Epithelial cell of proximal tubule (primary cell): ENCODE data around the gene FNDC10. TPM values are rescaled to one million over a fixed set of nuclear protein-coding genes. Genes with fewer than 3 reads are reported as not detected.

Experiments used
- DNase-seq: peaks from one replicate; pipeline ENCODE4 v3.0.0-alpha.2; 2011; ENCODE audit warnings: low read depth
- H3K4me3 ChIP-seq: 2 replicates; pipeline ENCODE4 v1.5.1; 2011; ENCODE audit warnings: low read depth, mild to moderate bottlenecking, low read length
- total RNA-seq: library from RNA; depleted of rRNA; stranded (reverse); fragments of >200 nt; gene quantifications from 2 replicates; pipeline ENCODE4 v1.2.3, GENCODE V29; 2015
- TF ChIP-seq, protein P1 (sequence below): conservative IDR thresholded peaks from 2 replicates; pipeline ENCODE4 v1.5.1; 2012; ENCODE audit warnings: low read depth, mild to moderate bottlenecking, low read length

The FNDC10 gene
- total RNA-seq, 1 donor from 2014 or later, result 6.1 TPM

DNA sequence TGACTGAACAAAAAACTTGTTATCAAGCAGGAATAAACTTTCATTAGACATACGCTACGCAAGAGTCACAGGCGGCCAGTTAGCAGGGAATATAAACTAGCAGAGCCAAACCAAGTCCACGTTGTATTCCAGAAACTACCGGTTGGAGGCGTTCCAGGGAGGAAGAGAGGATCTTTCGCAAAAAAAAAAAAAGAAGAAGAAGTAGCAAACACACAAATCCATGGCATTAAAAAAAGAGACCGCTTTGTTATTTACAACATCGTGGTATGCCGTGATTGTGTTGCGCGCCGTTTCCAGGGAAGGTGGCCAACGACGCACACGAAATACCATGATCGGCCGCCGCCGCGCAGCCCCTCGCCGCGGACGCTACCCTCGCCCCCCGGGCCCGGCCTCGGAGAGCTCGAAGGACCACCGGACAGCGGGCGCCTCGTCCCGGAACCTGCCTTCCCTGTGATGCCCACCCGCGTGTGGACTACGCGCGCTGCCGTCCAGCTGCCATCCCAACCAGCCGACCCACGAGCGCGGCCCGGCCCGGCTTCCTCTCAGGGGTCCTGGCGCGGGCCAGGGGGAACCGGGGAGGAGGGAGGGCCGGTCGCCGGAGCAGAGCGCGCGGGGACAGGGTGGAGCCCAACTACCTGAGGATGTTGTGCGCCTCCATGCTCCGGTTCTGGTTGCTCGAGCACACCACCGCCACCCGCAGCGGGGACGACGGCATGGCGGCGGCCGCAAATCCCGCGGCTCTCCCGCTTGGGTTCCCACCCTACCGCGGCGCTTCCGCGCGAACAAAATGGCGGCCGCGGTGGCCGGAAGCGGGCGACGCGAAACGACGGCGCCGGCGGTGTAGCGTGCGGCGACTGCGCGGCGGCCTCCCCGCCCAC, 25.9 kb downstream of the FNDC10 start:
- peak; percentile 27 for DNase-seq
- peak overlapping the region; percentile 99 for H3K4me3 ChIP-seq
- TF ChIP-seq, protein P1, sequence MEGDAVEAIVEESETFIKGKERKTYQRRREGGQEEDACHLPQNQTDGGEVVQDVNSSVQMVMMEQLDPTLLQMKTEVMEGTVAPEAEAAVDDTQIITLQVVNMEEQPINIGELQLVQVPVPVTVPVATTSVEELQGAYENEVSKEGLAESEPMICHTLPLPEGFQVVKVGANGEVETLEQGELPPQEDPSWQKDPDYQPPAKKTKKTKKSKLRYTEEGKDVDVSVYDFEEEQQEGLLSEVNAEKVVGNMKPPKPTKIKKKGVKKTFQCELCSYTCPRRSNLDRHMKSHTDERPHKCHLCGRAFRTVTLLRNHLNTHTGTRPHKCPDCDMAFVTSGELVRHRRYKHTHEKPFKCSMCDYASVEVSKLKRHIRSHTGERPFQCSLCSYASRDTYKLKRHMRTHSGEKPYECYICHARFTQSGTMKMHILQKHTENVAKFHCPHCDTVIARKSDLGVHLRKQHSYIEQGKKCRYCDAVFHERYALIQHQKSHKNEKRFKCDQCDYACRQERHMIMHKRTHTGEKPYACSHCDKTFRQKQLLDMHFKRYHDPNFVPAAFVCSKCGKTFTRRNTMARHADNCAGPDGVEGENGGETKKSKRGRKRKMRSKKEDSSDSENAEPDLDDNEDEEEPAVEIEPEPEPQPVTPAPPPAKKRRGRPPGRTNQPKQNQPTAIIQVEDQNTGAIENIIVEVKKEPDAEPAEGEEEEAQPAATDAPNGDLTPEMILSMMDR, result peak; percentile 44

DNA sequence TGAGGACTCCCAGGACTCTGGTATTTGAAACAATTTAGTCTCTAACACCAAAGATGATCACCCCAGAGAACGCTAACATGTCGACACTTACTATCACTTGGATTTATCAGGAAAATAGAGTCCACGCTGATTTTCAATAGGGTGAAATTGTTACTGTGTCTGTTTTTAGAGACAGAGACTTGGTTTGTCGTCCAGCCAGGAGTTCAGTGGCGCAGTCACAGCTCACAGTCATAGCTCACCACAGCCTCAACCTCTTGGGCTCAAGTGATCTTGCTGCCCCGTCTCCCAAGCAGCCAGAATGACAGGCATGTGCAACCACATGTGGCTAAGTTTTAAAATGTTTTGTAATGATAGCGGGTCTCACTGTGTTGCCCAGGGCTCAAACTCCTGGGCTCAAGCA, 30.6 kb downstream of the FNDC10 start:
- no peak for DNase-seq
- no peak overlapping the region for H3K4me3 ChIP-seq
- TF ChIP-seq, protein P1, result no peak

DNA sequence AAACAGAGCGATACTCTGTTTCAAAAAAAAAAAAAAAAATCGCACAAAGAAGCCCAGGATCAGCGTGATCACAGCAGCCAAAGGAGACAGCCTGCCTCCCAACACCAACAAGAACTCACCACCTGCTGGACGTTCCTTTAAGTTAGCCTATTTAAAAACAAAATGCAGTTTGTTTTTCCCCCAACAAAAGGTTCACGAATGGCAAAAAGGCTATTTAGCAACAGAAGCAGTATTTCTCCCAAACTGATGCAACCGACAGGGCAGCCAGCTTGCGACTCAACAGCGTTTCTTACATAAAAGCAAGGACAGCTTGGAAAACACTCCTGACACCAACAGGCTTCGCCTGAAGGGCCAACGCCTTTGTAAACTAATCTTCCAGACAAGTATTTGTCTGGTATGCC, 32.0 kb downstream of the FNDC10 start:
- H3K4me3 ChIP-seq, result no peak overlapping the region
- TF ChIP-seq, protein P1, result no peak
- DNase-seq, result no peak

DNA sequence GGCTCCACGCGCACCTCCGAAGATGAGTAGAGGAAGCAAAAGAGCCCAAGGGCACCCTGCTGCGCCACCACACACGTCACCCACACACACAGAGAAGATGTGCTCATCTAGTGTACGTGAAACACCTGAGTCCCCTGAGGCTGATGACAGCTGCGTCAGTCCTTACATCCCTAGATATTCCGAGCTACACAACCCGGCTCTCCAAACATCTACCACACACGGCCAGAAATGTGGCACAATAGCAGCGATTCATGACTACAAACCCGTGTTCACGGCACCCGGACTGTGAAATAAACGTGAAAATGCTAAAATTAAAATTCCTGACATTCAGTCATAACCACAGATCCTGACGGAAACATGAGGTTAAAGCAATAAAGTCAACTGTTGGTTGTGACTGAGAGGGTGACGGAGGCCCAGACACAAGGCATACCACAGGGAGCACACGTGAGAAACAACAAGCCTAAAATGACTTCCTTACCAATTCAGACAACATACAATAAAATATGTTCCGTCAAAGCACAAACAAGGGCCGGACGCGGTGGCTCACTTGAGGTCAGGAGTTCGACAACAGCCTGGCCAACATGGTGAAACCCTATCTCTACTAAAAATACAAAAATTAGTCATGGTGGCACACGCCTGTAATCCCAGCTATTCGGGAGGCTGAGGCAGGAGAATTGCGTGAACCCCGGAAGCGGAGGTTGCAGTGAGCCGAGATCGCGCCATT, 32.6 kb downstream of the FNDC10 start:
- DNase-seq, result no peak
- H3K4me3 ChIP-seq, result no peak overlapping the region
- TF ChIP-seq, protein P1, result no peak

DNA sequence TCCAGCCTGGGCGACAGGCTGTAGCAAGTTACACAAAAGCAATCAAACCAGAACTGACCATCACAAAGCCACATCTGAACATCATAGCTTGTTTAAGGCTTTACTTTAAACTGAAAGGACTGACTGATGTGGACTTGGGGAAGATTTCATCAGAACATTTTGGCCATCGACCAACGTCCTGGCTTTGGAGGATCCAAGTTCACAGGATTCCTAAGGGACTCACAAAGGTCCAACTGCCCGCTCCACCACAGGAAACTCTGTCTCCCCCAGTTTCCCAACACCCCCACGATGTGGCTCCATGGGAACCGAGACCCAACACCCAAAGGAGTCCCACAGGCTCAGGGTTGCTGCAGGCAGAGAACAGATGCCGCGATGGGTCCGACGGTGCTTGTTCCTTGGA, 34.6 kb downstream of the FNDC10 start:
- no peak overlapping the region for H3K4me3 ChIP-seq
- TF ChIP-seq, protein P1, result no peak
- no peak for DNase-seq

DNA sequence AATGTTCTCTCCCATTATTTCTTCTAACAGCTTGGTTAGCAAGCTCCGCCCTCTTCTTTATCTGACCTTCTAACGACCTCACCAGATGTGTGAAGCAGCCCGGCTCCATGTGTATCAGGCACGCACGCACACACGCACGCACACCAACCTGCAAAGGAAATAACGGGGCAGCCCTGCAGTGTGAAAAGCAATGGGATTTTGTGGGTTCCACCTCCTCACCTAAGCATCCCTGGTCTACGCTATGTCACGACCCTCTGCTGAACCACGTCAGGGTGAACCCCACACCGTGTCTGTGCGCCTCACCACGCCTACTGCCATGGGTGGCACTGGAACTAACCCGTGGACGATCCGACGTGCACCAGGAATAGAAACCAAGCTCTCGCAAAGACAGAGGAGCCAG, 35.7 kb downstream of the FNDC10 start:
- TF ChIP-seq, protein P1, result no peak
- no peak overlapping the region for H3K4me3 ChIP-seq

More for the DNA sequence above, 35.7 kb downstream of the FNDC10 start:
- DNase-seq, result no peak
